GM12865 (cell line): ENCODE measurements around the gene SSC4D.

Experiments
- DNase-seq: peaks from one replicate; pipeline ENCODE4 v3.0.0; 2010; ENCODE audit warnings: low read depth
- H3K4me3 ChIP-seq: 2 replicates; pipeline ENCODE4 v1.5.1; 2011; ENCODE audit warnings: mild to moderate bottlenecking, low read depth, low read length, control low read depth
- TF ChIP-seq, protein P1 (sequence below): IDR thresholded peaks from 2 replicates; pipeline ENCODE4 v1.5.1; 2011; ENCODE audit warnings: low read length, control low read depth, low read depth, inconsistent platforms; ENCODE audit not compliant: insufficient read depth; ENCODE audit errors: missing control alignments

SSC4D gene

DNA sequence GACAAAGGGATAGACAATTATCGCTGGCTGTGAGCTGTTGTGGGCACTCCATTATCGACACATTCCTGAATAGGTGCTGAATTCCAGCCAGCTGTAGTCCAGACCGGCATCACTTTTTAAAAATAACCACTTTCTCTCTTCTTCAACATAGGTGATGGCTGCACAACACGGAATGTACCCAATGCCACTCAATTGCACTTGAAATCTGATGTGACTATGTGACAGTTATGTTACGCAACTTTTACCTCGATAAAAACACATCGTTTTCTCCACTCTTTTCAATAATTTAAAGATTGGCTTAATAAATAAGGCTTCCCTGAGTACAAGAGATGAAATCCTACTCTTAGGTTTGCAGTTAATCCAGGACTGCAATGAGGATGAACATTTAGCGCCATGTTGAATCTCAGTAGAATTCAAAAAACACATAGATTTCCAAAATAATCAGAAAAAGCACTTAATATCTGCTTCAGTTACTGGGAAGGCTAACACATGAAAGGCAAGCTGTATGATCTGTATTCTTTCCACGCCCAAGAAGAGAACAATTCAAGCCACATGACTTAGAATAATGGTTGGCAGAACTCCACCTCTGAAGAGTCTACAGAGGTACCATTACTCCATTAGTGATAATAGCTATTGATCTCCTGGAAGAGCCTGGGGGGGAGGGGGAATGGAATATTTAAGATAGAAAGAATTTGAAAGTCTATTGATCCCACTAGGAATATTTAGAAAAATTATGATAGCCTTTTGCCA lies 54.3 kb downstream of the SSC4D start:
- DNase-seq = no peak
- TF ChIP-seq, protein P1, sequence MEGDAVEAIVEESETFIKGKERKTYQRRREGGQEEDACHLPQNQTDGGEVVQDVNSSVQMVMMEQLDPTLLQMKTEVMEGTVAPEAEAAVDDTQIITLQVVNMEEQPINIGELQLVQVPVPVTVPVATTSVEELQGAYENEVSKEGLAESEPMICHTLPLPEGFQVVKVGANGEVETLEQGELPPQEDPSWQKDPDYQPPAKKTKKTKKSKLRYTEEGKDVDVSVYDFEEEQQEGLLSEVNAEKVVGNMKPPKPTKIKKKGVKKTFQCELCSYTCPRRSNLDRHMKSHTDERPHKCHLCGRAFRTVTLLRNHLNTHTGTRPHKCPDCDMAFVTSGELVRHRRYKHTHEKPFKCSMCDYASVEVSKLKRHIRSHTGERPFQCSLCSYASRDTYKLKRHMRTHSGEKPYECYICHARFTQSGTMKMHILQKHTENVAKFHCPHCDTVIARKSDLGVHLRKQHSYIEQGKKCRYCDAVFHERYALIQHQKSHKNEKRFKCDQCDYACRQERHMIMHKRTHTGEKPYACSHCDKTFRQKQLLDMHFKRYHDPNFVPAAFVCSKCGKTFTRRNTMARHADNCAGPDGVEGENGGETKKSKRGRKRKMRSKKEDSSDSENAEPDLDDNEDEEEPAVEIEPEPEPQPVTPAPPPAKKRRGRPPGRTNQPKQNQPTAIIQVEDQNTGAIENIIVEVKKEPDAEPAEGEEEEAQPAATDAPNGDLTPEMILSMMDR = no peak
- H3K4me3 ChIP-seq = no peak overlapping the region

DNA sequence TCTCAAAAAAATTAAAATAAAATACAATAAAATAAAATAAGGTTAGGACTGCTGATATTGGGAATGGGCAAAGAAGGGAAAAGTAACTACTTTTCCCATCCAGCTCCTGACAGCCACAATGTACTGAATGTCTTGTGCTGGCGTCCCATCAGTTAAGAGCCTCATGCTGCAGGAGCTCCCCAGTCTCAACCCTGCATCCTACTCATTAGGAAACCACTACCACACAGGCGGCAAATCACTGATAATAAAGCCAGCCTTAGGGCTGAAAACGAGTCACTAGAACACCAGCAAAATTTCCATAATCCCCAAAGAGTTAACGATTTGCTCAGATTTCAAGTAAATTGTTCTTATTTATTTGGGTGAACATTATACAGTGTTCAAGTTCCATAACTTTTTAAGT lies 55.0 kb downstream of the SSC4D start:
- TF ChIP-seq, protein P1 = no peak
- DNase-seq = no peak
- H3K4me3 ChIP-seq = no peak overlapping the region

DNA sequence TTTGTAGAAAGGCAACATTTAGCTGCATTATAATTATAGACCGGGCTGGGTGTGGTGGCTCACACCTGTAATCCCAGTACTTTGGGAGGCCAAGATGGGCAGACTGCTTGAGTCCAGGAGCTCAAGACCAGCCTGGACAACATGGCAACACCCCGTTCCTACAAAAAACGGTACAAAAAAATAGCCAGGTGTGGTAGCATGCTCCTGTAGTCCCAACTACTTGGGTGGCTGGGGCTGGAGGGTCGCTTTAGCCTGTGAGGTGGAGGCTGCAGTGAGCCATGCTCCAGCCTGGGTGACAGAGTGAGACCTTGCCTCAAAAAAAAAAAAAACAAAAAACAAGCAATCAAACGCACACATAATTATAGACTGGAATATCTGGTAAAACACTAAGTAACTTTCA lies 55.8 kb downstream of the SSC4D start:
- DNase-seq = no peak
- no peak overlapping the region for H3K4me3 ChIP-seq
- TF ChIP-seq, protein P1 = no peak

DNA sequence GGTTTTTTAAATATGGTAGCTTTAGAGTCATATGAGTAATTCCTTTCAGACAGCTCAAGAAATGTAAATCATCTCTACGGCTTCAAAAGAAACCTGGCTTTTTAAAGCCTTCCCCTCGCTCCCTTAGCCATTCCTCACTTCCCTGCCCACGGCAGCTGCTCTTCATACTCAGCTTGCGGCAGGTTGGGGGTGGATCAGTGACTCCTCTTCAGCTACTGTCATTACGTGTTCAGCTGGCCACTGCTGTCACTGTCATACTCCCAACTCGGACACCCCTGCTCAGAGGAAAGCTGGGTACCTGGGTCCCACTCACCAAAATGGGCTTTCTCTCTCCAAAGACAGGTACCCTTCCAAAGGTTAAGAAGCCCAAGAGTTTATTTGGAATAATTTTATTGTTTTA lies 57.3 kb downstream of the SSC4D start:
- TF ChIP-seq, protein P1 = no peak
- no peak overlapping the region for H3K4me3 ChIP-seq
- DNase-seq = peak; percentile 35

DNA sequence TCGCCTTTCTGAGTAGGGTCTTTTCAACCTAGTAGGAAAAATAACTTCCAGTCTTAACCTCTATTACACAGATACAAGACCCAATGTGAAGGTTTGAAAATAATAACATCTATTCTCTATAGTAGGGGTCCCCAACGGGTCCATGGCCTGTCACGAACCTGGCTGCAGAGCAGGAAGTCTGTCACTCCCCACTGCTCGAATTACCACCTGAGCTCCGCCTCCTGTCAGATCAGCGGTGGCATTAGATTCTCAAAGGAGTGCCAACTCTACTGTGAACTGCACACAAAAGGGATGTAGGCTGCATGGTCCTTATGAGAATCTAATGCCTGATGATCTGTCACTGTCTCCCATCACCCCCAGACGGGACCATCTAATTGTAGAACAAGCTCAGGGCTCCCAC lies 58.1 kb downstream of the SSC4D start:
- H3K4me3 ChIP-seq = no peak overlapping the region
- TF ChIP-seq, protein P1 = no peak
- no peak for DNase-seq

DNA sequence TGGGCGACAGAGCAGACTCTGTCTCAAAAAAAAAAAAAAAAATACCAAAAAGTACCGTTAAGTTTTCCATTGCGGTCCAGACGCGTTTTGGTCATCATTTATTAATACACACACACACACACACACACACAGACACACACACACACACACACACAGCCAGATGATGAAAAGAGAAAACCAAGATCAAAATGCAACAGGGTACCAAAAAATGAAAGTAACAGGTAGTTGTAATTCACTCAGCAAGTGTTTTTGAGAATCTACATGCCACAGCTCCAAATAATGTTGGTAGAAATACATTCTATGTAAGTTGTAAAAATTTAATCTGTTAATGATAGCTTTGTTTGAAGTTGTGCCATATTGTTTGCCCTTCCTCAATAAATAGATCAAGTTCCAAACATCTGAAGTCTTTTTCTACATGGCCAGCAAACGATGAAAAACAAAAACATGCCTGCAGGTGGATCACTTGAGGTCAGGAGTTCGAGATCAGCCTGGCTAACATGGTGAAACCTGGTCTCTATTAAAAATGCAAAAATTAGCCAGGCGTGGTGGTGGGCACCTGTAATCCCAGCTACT lies 60.1 kb downstream of the SSC4D start:
- no peak overlapping the region for H3K4me3 ChIP-seq
- TF ChIP-seq, protein P1 = no peak
- DNase-seq = no peak

DNA sequence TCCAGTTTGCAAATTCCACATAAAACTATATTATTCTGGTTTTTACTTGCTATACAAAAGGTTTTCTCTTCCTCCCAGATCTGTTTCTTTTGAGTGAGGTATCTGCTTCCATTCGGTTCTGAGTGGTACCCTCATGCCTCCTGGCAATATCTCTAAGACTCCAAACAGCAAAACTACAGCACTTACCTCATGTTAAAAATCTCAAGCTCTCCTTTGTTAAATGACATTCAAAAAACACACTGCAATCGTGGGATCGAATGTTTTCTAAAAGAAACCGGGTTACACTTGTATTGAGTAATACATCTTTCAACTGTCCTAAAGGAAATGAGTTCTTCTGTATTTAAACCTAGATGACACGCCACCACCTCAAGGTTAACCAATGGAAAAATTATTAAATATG lies 61.8 kb downstream of the SSC4D start:
- no peak overlapping the region for H3K4me3 ChIP-seq
- TF ChIP-seq, protein P1 = no peak
- DNase-seq = no peak
